Ectodermal cell (in vitro differentiated cells): ENCODE results near the gene TCEAL1. TPM values are rescaled to one million over a fixed set of nuclear protein-coding genes. Genes with fewer than 3 reads are reported as not detected.
A peak's percentile ranks its signal among the peaks of the same experiment; 100 is the strongest.
"Not testable (repeated sequence)": the region's sequence is repeated elsewhere in the genome, so short reads cannot be mapped to it uniquely, and the experiment has no call there.

Experiments used
- H3K27ac ChIP-seq: 2 replicates; pipeline ENCODE4 v1.7.0; 2013; ENCODE audit warnings: mild to moderate bottlenecking, low read depth, low read length; ENCODE audit not compliant: insufficient read depth, poor library complexity, severe bottlenecking
- H3K27me3 ChIP-seq: 2 replicates; pipeline ENCODE4 v1.7.0; 2013; ENCODE audit warnings: mild to moderate bottlenecking, low read length; ENCODE audit not compliant: insufficient read depth, control insufficient read depth, poor library complexity, severe bottlenecking
- H3K36me3 ChIP-seq: one replicate; pipeline ENCODE4 v1.7.0; 2013; ENCODE audit warnings: low read length; ENCODE audit not compliant: control insufficient read depth, insufficient read depth
- H3K4me1 ChIP-seq: one replicate; pipeline ENCODE4 v1.7.0; 2013; ENCODE audit warnings: low read length; ENCODE audit not compliant: control insufficient read depth, insufficient read depth
- H3K4me3 ChIP-seq: 2 replicates; pipeline ENCODE4 v1.7.0; 2013; ENCODE audit warnings: low read depth, low read length, control low read depth; ENCODE audit not compliant: insufficient read depth
- H3K9me3 ChIP-seq: 2 replicates; pipeline ENCODE4 v1.7.0; 2013; ENCODE audit warnings: mild to moderate bottlenecking, low read length, moderate library complexity; ENCODE audit not compliant: control insufficient read depth
- WGBS, 2 experiments: methylation state at CpG; one replicate each; pipeline ENCODE4 v1.1.7; 2013; ENCODE audit warnings: missing lambda C conversion rate in 2 of 2; 5-methylcytosine and 5-hydroxymethylcytosine counted together
- polyA plus RNA-seq, 4 experiments: library from polyadenylated mRNA; stranded (reverse); fragments of 50-300 nt; gene quantifications; one replicate each; pipeline ENCODE4 v1.2.3, GENCODE V29; 2013

The TCEAL1 gene
- polyA plus RNA-seq (2013, experiment 1 of 4) = 8.5 TPM
- 8.5 TPM for polyA plus RNA-seq (2013, experiment 2 of 4)
- polyA plus RNA-seq (2013, experiment 3 of 4) = 11.2 TPM
- polyA plus RNA-seq (2013, experiment 4 of 4) = 12.0 TPM

GRCh38 chrX:103628386-103629317, at the start of gene TCEAL1:
Gene TCEAL1 (plus strand): TSS chrX:103628975. CDS start chrX:103629917, 942 bp downstream.
- WGBS, 2 experiments = 4 to 5% methylated on average over 27 to 31 of the region's 32 CpGs

GRCh38 chrX:103584596-103584995, 44.2 kb upstream of the TCEAL1 start:
- no peaks in the 10 kb centered on the region for H3K27me3 ChIP-seq
- H3K4me1 ChIP-seq = no peaks in the 10 kb centered on the region
- no peak overlapping the region for H3K27ac ChIP-seq
- no peaks in the 10 kb centered on the region for H3K36me3 ChIP-seq
- WGBS, 2 experiments = 47 to 53% methylated on average over 3 of the region's 3 CpGs
- H3K4me3 ChIP-seq = no peak overlapping the region
- H3K9me3 ChIP-seq = no peaks in the 10 kb centered on the region

More at GRCh38 chrX:103628386-103629317, at the start of gene TCEAL1:
- no peaks in the 10 kb centered on the region for H3K36me3 ChIP-seq
- peak within 1 kb of the TSS; percentile 80 for H3K27ac ChIP-seq
- no peaks in the 10 kb centered on the region for H3K27me3 ChIP-seq
- peak within 1 kb of the TSS; percentile 66 for H3K4me3 ChIP-seq
- H3K9me3 ChIP-seq = no peaks in the 10 kb centered on the region
- H3K4me1 ChIP-seq = no peaks in the 10 kb centered on the region

- H3K27me3 ChIP-seq = no peaks in the 10 kb centered on the region
- peak within 1 kb of the TSS; percentile 63 for H3K4me3 ChIP-seq
- no peaks in the 10 kb centered on the region for H3K9me3 ChIP-seq
- no peaks in the 10 kb centered on the region for H3K36me3 ChIP-seq
- WGBS, 2 experiments = 1% methylated on average over 55 to 56 of the region's 56 CpGs
- H3K27ac ChIP-seq = no peak within 1 kb of the TSS
- H3K4me1 ChIP-seq = no peaks in the 10 kb centered on the region
These were observed 43.1 kb upstream of the TCEAL1 start, which contains the start of gene TCEAL4 for GRCh38 chrX:103585411-103586313. Gene TCEAL4 (plus strand): TSS chrX:103585515. CDS start chrX:103586676, 1,161 bp downstream.

GRCh38 chrX:103586314-103586646, 42.5 kb upstream of the TCEAL1 start:
- H3K36me3 ChIP-seq = no peaks in the 10 kb centered on the region
- 16 to 23% methylated on average over 5 of the region's 5 CpGs for WGBS, 2 experiments
- H3K27ac ChIP-seq = no peak overlapping the region
- no peaks in the 10 kb centered on the region for H3K9me3 ChIP-seq
- no peaks in the 10 kb centered on the region for H3K4me1 ChIP-seq
- H3K27me3 ChIP-seq = no peaks in the 10 kb centered on the region
- H3K4me3 ChIP-seq = peak overlapping the region; percentile 63

GRCh38 chrX:103586659-103587058, 42.1 kb upstream of the TCEAL1 start:
- no peak overlapping the region for H3K4me3 ChIP-seq
- H3K9me3 ChIP-seq = no peaks in the 10 kb centered on the region
- no peaks in the 10 kb centered on the region for H3K4me1 ChIP-seq
- no peak overlapping the region for H3K27ac ChIP-seq
- 83 to 88% methylated on average over 4 of the region's 4 CpGs for WGBS, 2 experiments
- H3K36me3 ChIP-seq = no peaks in the 10 kb centered on the region
- no peaks in the 10 kb centered on the region for H3K27me3 ChIP-seq

- H3K4me3 ChIP-seq, H3K36me3 ChIP-seq, H3K9me3 ChIP-seq, H3K27me3 ChIP-seq, H3K27ac ChIP-seq, H3K4me1 ChIP-seq: not testable (repeated sequence)
- WGBS, 2 experiments = no CpG with 5 or more reads among the region's 1 CpG
These were observed 36.5 kb upstream of the TCEAL1 start for GRCh38 chrX:103592295-103592694.

- not testable (repeated sequence) for H3K4me1 ChIP-seq, H3K36me3 ChIP-seq, H3K4me3 ChIP-seq, H3K27me3 ChIP-seq, H3K27ac ChIP-seq, H3K9me3 ChIP-seq
- 92 to 97% methylated on average over 5 of the region's 6 CpGs for WGBS, 2 experiments
These were observed 33.6 kb upstream of the TCEAL1 start for GRCh38 chrX:103595202-103595601.

GRCh38 chrX:103607364-103608305, 21.1 kb upstream of the TCEAL1 start, which contains the start of gene TCEAL3:
Gene TCEAL3 (plus strand): TSS chrX:103607963. CDS start chrX:103609065, 1,102 bp downstream.
- WGBS, 2 experiments = 1% methylated on average over 53 to 58 of the region's 59 CpGs
- Histone ChIP-seq H3K27me3 (peaks cover 6% of the 10 kb centered on the region), H3K4me1 (no peaks in the 10 kb centered on the region), H3K27ac (no peak within 1 kb of the TSS), H3K36me3 (no peaks in the 10 kb centered on the region), H3K9me3 (no peaks in the 10 kb centered on the region), H3K4me3 (peak within 1 kb of the TSS; percentile 58)

GRCh38 chrX:103608306-103608963, 20.3 kb upstream of the TCEAL1 start:
- H3K27ac ChIP-seq = no peak overlapping the region
- H3K4me3 ChIP-seq = peak overlapping the region; percentile 58

More at GRCh38 chrX:103608306-103608963, 20.3 kb upstream of the TCEAL1 start:
- 9 to 12% methylated on average over 19 to 21 of the region's 21 CpGs for WGBS, 2 experiments
- Histone ChIP-seq H3K36me3 (no peaks in the 10 kb centered on the region), H3K4me1 (no peaks in the 10 kb centered on the region), H3K27me3 (peaks cover 6% of the 10 kb centered on the region), H3K9me3 (no peaks in the 10 kb centered on the region)
